Hepatocyte (in vitro differentiated cells): ENCODE measurements around the gene BIRC2. TPM values are rescaled to one million over a fixed set of nuclear protein-coding genes. Genes with fewer than 3 reads are reported as not detected.

Source experiments
- DNase-seq: peaks from one replicate; pipeline ENCODE4 v3.0.0-alpha.2; 2016; ENCODE audit warnings: low spot score
- H2AFZ ChIP-seq: fragments of 200-600 bp; sonication (generic); 2 replicates; pipeline ENCODE4 v1.6.0; 2016; ENCODE audit warnings: antibody characterized with exemption, mild to moderate bottlenecking
- H3K27ac ChIP-seq: fragments of 200-600 bp; sonication (generic); 2 replicates; pipeline ENCODE4 v1.5.1; 2016; ENCODE audit warnings: mild to moderate bottlenecking
- H3K27me3 ChIP-seq: fragments of 200-600 bp; sonication (generic); 2 replicates; pipeline ENCODE4 v1.6.1; 2016
- H3K36me3 ChIP-seq: fragments of 200-600 bp; sonication (generic); replicated peaks from 2 replicates; pipeline ENCODE4 v1.5.1; 2016; ENCODE audit warnings: low read depth; ENCODE audit not compliant: insufficient read depth
- H3K4me1 ChIP-seq: fragments of 200-600 bp; sonication (generic); 2 replicates; pipeline ENCODE4 v1.5.1; 2016; ENCODE audit warnings: mild to moderate bottlenecking, moderate library complexity; ENCODE audit not compliant: insufficient read depth
- H3K4me2 ChIP-seq: fragments of 200-600 bp; sonication (generic); 2 replicates; pipeline ENCODE4 v1.6.0; 2016
- H3K4me3 ChIP-seq: fragments of 200-600 bp; sonication (generic); 2 replicates; pipeline ENCODE4 v1.5.1; 2016; ENCODE audit warnings: mild to moderate bottlenecking
- H3K79me2 ChIP-seq: fragments of 200-600 bp; sonication (generic); 2 replicates; pipeline ENCODE4 v1.6.0; 2017; ENCODE audit warnings: mild to moderate bottlenecking
- H3K9me2 ChIP-seq: fragments of 200-600 bp; sonication (generic); replicated peaks from 2 replicates; pipeline ENCODE4 v1.6.0; 2017; ENCODE audit warnings: mild to moderate bottlenecking; ENCODE audit not compliant: insufficient read depth
- H3K9me3 ChIP-seq: fragments of 200-600 bp; sonication (generic); 2 replicates; pipeline ENCODE4 v1.5.1; 2016; ENCODE audit warnings: low read depth, mild to moderate bottlenecking
- H4K20me1 ChIP-seq: fragments of 200-600 bp; sonication (generic); 2 replicates; pipeline ENCODE4 v1.6.0; 2016; ENCODE audit warnings: mild to moderate bottlenecking; ENCODE audit not compliant: insufficient read depth, poor library complexity, severe bottlenecking
- CTCF ChIP-seq: fragments of 200-600 bp; sonication (generic); IDR thresholded peaks from 2 replicates; pipeline ENCODE4 v1.5.1; 2016; ENCODE audit warnings: antibody characterized with exemption, mild to moderate bottlenecking; ENCODE audit not compliant: poor library complexity
- EZH2 ChIP-seq: fragments of 200-600 bp; sonication (generic); IDR thresholded peaks from 2 replicates; pipeline ENCODE4 v1.6.1; 2016; ENCODE audit warnings: antibody characterized with exemption, mild to moderate bottlenecking, borderline replicate concordance
- EZH2phosphoT487 ChIP-seq: fragments of 200-600 bp; sonication (generic); IDR thresholded peaks from one replicate; pipeline ENCODE4 v1.6.1; 2018; ENCODE audit warnings: antibody characterized with exemption, mild to moderate bottlenecking, low read depth, moderate library complexity; ENCODE audit not compliant: unreplicated experiment, severe bottlenecking
- whole genome bisulfite sequencing: methylation state at CpG from one replicate; pipeline ENCODE4 v1.1.6; 2016; ENCODE audit warnings: low lambda C conversion rate; ENCODE audit errors: missing lambda C conversion rate; 5-methylcytosine and 5-hydroxymethylcytosine counted together
- polyA plus RNA-seq: library from polyadenylated mRNA; unstranded; fragments of >200 nt; fragmentation: Nextera tagmentation; extraction: Ambion mirVana; gene quantifications from 2 replicates; pipeline ENCODE4 v1.2.1, GENCODE V29; 2016
- total RNA-seq: library from RNA; depleted of rRNA; stranded (reverse); fragments of >200 nt; gene quantifications from 2 replicates; pipeline ENCODE4 v1.2.3, GENCODE V29; 2014

BIRC2 gene
- total and polyA plus RNA-seq, 2 experiments from 2014 or later = 37.7 to 85.7 TPM

GRCh38 chr11:102387043-102387781 is 40.2 kb downstream of the BIRC2 start:
- Histone ChIP-seq H3K27me3 (no peaks in the 10 kb centered on the region), H2AFZ (no peak overlapping the region), H3K79me2 (peaks cover 16% of the 10 kb centered on the region), H3K27ac (peak overlapping the region; percentile 79), H3K9me3 (no peaks in the 10 kb centered on the region), H3K4me2 (peak overlapping the region; percentile 16), H4K20me1 (no peaks in the 10 kb centered on the region), H3K36me3 (no peaks in the 10 kb centered on the region), H3K4me3 (no peak overlapping the region), H3K9me2 (no peaks in the 10 kb centered on the region), H3K4me1 (peaks cover 27% of the 10 kb centered on the region)
- 85% methylated on average over 4 of the region's 8 CpGs for WGBS
- DNase-seq = no peak
- TF ChIP-seq CTCF (no peak), EZH2phosphoT487 (no peak), EZH2 (no peak)

GRCh38 chr11:102389253-102389652 is 42.2 kb downstream of the BIRC2 start:
- Histone ChIP-seq H3K27ac (no peak overlapping the region), H3K9me3 (no peaks in the 10 kb centered on the region), H2AFZ (no peak overlapping the region), H3K4me2 (no peak overlapping the region), H3K4me3 (no peak overlapping the region), H3K36me3 (no peaks in the 10 kb centered on the region), H3K4me1 (peaks cover 24% of the 10 kb centered on the region), H3K79me2 (peaks cover 28% of the 10 kb centered on the region), H4K20me1 (peaks cover 5% of the 10 kb centered on the region), H3K9me2 (no peaks in the 10 kb centered on the region), H3K27me3 (no peaks in the 10 kb centered on the region)
- DNase-seq = no peak
- TF ChIP-seq EZH2phosphoT487 (no peak), EZH2 (no peak), CTCF (no peak)
- WGBS = 85% methylated on average over 4 of the region's 4 CpGs

- Histone ChIP-seq H2AFZ (no peak overlapping the region), H3K36me3 (no peaks in the 10 kb centered on the region), H3K9me2 (no peaks in the 10 kb centered on the region), H3K4me3 (no peak overlapping the region), H3K27me3 (no peaks in the 10 kb centered on the region), H3K27ac (no peak overlapping the region), H4K20me1 (peaks cover 5% of the 10 kb centered on the region), H3K9me3 (no peaks in the 10 kb centered on the region), H3K79me2 (peaks cover 28% of the 10 kb centered on the region), H3K4me2 (no peak overlapping the region), H3K4me1 (peaks cover 10% of the 10 kb centered on the region)
- peak; percentile 74 for DNase-seq
- TF ChIP-seq EZH2 (no peak), CTCF (peak; percentile 60)
- 72% methylated on average over 12 of the region's 12 CpGs for WGBS
Observed at GRCh38 chr11:102390667-102391465, 43.9 kb downstream of the BIRC2 start.
